Measurements from ENCODE around the gene PKD2.

The PKD2 gene

GRCh38 chr4:88054229-88054628 lies 46.8 kb downstream of the PKD2 start:
- Histone ChIP-seq H2BK12ac (ENCODE audit: low read length in 2 of 2) (no peak overlapping the region), H3K4me3 (ENCODE audit: insufficient read depth in 1 of 2, low read depth in 1 of 2, low read length in 2 of 2) (no peak overlapping the region), H3K4me2 (ENCODE audit: low read length, poor library complexity, severe bottlenecking) (no peak overlapping the region), H2AK5ac (ENCODE audit: low read length, severe bottlenecking) (no peak overlapping the region), H3K79me1 (replicated peaks; ENCODE audit: low read length, poor library complexity, severe bottlenecking) (peaks cover 1% of the 10 kb centered on the region), H3K27me3 (ENCODE audit: control insufficient read depth in 1 of 2, insufficient read depth in 1 of 2, low read length in 2 of 2) (no peaks in the 10 kb centered on the region), H2BK5ac (ENCODE audit: low read depth, low read length, poor library complexity, severe bottlenecking) (no peak overlapping the region), H3K4me1 (ENCODE audit: control insufficient read depth, insufficient read depth, low read depth, low read length) (no peaks in the 10 kb centered on the region), H2BK15ac (ENCODE audit: low read depth, poor library complexity, severe bottlenecking) (no peak overlapping the region), H3K27ac (ENCODE audit: low read length, poor library complexity, severe bottlenecking) (no peak overlapping the region), H3K36me3 (ENCODE audit: control insufficient read depth in 1 of 2, insufficient read depth in 2 of 2, low read depth in 1 of 2, low read length in 2 of 2) (peaks cover 24 to 77% of the 10 kb centered on the region in 2 experiments), H3K14ac (ENCODE audit: low read length in 2 of 2) (no peak overlapping the region), H2BK120ac (ENCODE audit: low read depth, low read length) (no peak overlapping the region), H4K91ac (ENCODE audit: low read length) (no peak overlapping the region), H3K9me3 (ENCODE audit: control insufficient read depth, low read length) (no peaks in the 10 kb centered on the region), H3K4ac (ENCODE audit: low read depth in 1 of 2, low read length in 2 of 2) (no peak overlapping the region), H3K18ac (ENCODE audit: low read depth in 1 of 2, low read length in 2 of 2) (no peak overlapping the region), H3K9ac (ENCODE audit: low read length) (no peak overlapping the region), H3K23ac (ENCODE audit: low read length in 2 of 2) (no peak overlapping the region), H2AFZ (ENCODE audit: low read depth, low read length) (no peak overlapping the region), H4K8ac (ENCODE audit: low read length) (no peak overlapping the region)
- no peak for DNase-seq
- WGBS: 88% methylated on average over 4 of the region's 4 CpGs

- peaks cover 3% of the 10 kb centered on the region for H3K79me1 ChIP-seq (replicated peaks; ENCODE audit: low read length, poor library complexity, severe bottlenecking)
- H3K23ac ChIP-seq (ENCODE audit: low read length in 2 of 2): no peak overlapping the region
- H3K14ac ChIP-seq (ENCODE audit: low read length in 2 of 2): no peak overlapping the region
- no peak overlapping the region for H4K8ac ChIP-seq (ENCODE audit: low read length)
- no peak overlapping the region for H4K91ac ChIP-seq (ENCODE audit: low read length)
- no peak overlapping the region for H3K9ac ChIP-seq (ENCODE audit: low read length)
- H3K4ac ChIP-seq (ENCODE audit: low read depth in 1 of 2, low read length in 2 of 2): no peak overlapping the region
- DNase-seq: peak; percentile 69
- WGBS: 84% methylated on average over 3 of the region's 3 CpGs
- H3K4me3 ChIP-seq (ENCODE audit: insufficient read depth in 1 of 2, low read depth in 1 of 2, low read length in 2 of 2): no peak overlapping the region
- H3K9me3 ChIP-seq (ENCODE audit: control insufficient read depth, low read length): no peaks in the 10 kb centered on the region
- H3K4me1 ChIP-seq (ENCODE audit: control insufficient read depth, insufficient read depth, low read depth, low read length): no peaks in the 10 kb centered on the region
- peaks cover 26 to 79% of the 10 kb centered on the region in 2 experiments for H3K36me3 ChIP-seq (ENCODE audit: control insufficient read depth in 1 of 2, insufficient read depth in 2 of 2, low read depth in 1 of 2, low read length in 2 of 2)
- no peak overlapping the region for H2AFZ ChIP-seq (ENCODE audit: low read depth, low read length)
- H3K27ac ChIP-seq (ENCODE audit: low read length, poor library complexity, severe bottlenecking): no peak overlapping the region
- H3K27me3 ChIP-seq (ENCODE audit: control insufficient read depth in 1 of 2, insufficient read depth in 1 of 2, low read length in 2 of 2): no peaks in the 10 kb centered on the region
- no peak overlapping the region for H2AK5ac ChIP-seq (ENCODE audit: low read length, severe bottlenecking)
- no peak overlapping the region for H2BK15ac ChIP-seq (ENCODE audit: low read depth, poor library complexity, severe bottlenecking)
- H3K4me2 ChIP-seq (ENCODE audit: low read length, poor library complexity, severe bottlenecking): no peak overlapping the region
- H2BK120ac ChIP-seq (ENCODE audit: low read depth, low read length): no peak overlapping the region
- H2BK12ac ChIP-seq (ENCODE audit: low read length in 2 of 2): no peak overlapping the region
- no peak overlapping the region for H2BK5ac ChIP-seq (ENCODE audit: low read depth, low read length, poor library complexity, severe bottlenecking)
- no peak overlapping the region for H3K18ac ChIP-seq (ENCODE audit: low read depth in 1 of 2, low read length in 2 of 2)
Measured at GRCh38 chr4:88054901-88055300, 47.5 kb downstream of the PKD2 start.

GRCh38 chr4:88058295-88058694 lies 50.9 kb downstream of the PKD2 start:
- Histone ChIP-seq H4K91ac (ENCODE audit: low read length) (no peak overlapping the region), H2BK5ac (ENCODE audit: low read depth, low read length, poor library complexity, severe bottlenecking) (no peak overlapping the region), H2AK5ac (ENCODE audit: low read length, severe bottlenecking) (no peak overlapping the region), H3K4ac (ENCODE audit: low read depth in 1 of 2, low read length in 2 of 2) (no peak overlapping the region), H3K9me3 (ENCODE audit: control insufficient read depth, low read length) (no peaks in the 10 kb centered on the region), H2AFZ (ENCODE audit: low read depth, low read length) (no peak overlapping the region), H3K4me3 (ENCODE audit: insufficient read depth in 1 of 2, low read depth in 1 of 2, low read length in 2 of 2) (no peak overlapping the region), H2BK12ac (ENCODE audit: low read length in 2 of 2) (no peak overlapping the region), H3K23ac (ENCODE audit: low read length in 2 of 2) (no peak overlapping the region), H3K27me3 (ENCODE audit: control insufficient read depth in 1 of 2, insufficient read depth in 1 of 2, low read length in 2 of 2) (no peaks in the 10 kb centered on the region), H3K18ac (ENCODE audit: low read depth in 1 of 2, low read length in 2 of 2) (no peak overlapping the region), H3K4me2 (ENCODE audit: low read length, poor library complexity, severe bottlenecking) (no peak overlapping the region), H3K4me1 (ENCODE audit: control insufficient read depth, insufficient read depth, low read depth, low read length) (no peaks in the 10 kb centered on the region), H2BK120ac (ENCODE audit: low read depth, low read length) (no peak overlapping the region), H3K9ac (ENCODE audit: low read length) (no peak overlapping the region), H3K36me3 (ENCODE audit: control insufficient read depth in 1 of 2, insufficient read depth in 2 of 2, low read depth in 1 of 2, low read length in 2 of 2) (peaks cover 13 to 74% of the 10 kb centered on the region in 2 experiments), H2BK15ac (ENCODE audit: low read depth, poor library complexity, severe bottlenecking) (no peak overlapping the region), H3K14ac (ENCODE audit: low read length in 2 of 2) (no peak overlapping the region), H3K27ac (ENCODE audit: low read length, poor library complexity, severe bottlenecking) (no peak overlapping the region), H4K8ac (ENCODE audit: low read length) (no peak overlapping the region), H3K79me1 (replicated peaks; ENCODE audit: low read length, poor library complexity, severe bottlenecking) (peaks cover 3% of the 10 kb centered on the region)
- 100% methylated on average over 1 of the region's 3 CpGs for WGBS
- no peak for DNase-seq

GRCh38 chr4:88059766-88060165 lies 52.3 kb downstream of the PKD2 start:
- Histone ChIP-seq H3K27me3 (ENCODE audit: control insufficient read depth in 1 of 2, insufficient read depth in 1 of 2, low read length in 2 of 2) (no peaks in the 10 kb centered on the region), H2AFZ (ENCODE audit: low read depth, low read length) (no peak overlapping the region), H2BK5ac (ENCODE audit: low read depth, low read length, poor library complexity, severe bottlenecking) (no peak overlapping the region), H2AK5ac (ENCODE audit: low read length, severe bottlenecking) (no peak overlapping the region), H3K79me1 (replicated peaks; ENCODE audit: low read length, poor library complexity, severe bottlenecking) (peaks cover 3% of the 10 kb centered on the region), H2BK12ac (ENCODE audit: low read length in 2 of 2) (no peak overlapping the region), H3K23ac (ENCODE audit: low read length in 2 of 2) (no peak overlapping the region), H4K8ac (ENCODE audit: low read length) (no peak overlapping the region), H3K9ac (ENCODE audit: low read length) (no peak overlapping the region), H3K9me3 (ENCODE audit: control insufficient read depth, low read length) (no peaks in the 10 kb centered on the region), H3K4ac (ENCODE audit: low read depth in 1 of 2, low read length in 2 of 2) (no peak overlapping the region), H3K27ac (ENCODE audit: low read length, poor library complexity, severe bottlenecking) (no peak overlapping the region), H4K91ac (ENCODE audit: low read length) (no peak overlapping the region), H3K4me1 (ENCODE audit: control insufficient read depth, insufficient read depth, low read depth, low read length) (no peaks in the 10 kb centered on the region), H3K14ac (ENCODE audit: low read length in 2 of 2) (no peak overlapping the region), H3K4me2 (ENCODE audit: low read length, poor library complexity, severe bottlenecking) (no peak overlapping the region), H3K4me3 (ENCODE audit: insufficient read depth in 1 of 2, low read depth in 1 of 2, low read length in 2 of 2) (no peak overlapping the region), H2BK120ac (ENCODE audit: low read depth, low read length) (no peak overlapping the region), H3K36me3 (ENCODE audit: control insufficient read depth in 1 of 2, insufficient read depth in 2 of 2, low read depth in 1 of 2, low read length in 2 of 2) (peaks cover 17 to 89% of the 10 kb centered on the region in 2 experiments), H3K18ac (ENCODE audit: low read depth in 1 of 2, low read length in 2 of 2) (no peak overlapping the region), H2BK15ac (ENCODE audit: low read depth, poor library complexity, severe bottlenecking) (no peak overlapping the region)
- WGBS: 50% methylated on average over 2 of the region's 2 CpGs
- DNase-seq: no peak

Data from mesenchymal stem cell (in vitro differentiated cells and primary cell).